ENCODE measurements around the gene IL3. TPM values are rescaled to one million over a fixed set of nuclear protein-coding genes. Genes with fewer than 3 reads are reported as not detected.

Gene IL3
- total RNA-seq, 1 donor from 2014 or later = not detected

DNA sequence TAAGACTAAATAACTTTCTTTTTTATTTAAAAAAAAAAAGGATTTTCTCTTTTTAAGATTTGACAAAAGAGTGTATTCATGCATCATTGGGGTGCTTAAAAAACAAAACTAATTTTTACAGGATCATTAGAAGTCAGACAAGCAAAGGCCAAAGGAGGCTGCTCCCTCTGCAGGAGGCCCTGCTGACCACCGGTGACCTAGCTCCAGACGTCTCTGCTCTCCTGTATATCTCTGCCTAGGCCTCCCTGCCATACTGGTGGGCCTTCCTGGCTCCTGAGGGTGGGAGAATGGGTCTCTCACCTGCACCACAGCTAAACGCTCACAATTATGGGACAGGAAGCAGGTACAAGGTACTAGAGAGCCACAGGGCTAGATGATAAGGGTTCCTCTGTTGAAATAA is 49.7 kb downstream of the IL3 start:
- Mint-ChIP-seq H3K4me3 (ENCODE audit: unreplicated experiment) (no peak overlapping the region), H3K4me1 (ENCODE audit: unreplicated experiment) (peaks cover 5% of the 10 kb centered on the region), H3K27ac (ENCODE audit: unreplicated experiment) (no peak overlapping the region), H3K27me3 (ENCODE audit: unreplicated experiment) (peaks cover 6% of the 10 kb centered on the region), H3K9me3 (ENCODE audit: unreplicated experiment) (no peaks in the 10 kb centered on the region), H3K36me3 (ENCODE audit: low read depth, unreplicated experiment) (no peaks in the 10 kb centered on the region)
- TF ChIP-seq, protein P1, sequence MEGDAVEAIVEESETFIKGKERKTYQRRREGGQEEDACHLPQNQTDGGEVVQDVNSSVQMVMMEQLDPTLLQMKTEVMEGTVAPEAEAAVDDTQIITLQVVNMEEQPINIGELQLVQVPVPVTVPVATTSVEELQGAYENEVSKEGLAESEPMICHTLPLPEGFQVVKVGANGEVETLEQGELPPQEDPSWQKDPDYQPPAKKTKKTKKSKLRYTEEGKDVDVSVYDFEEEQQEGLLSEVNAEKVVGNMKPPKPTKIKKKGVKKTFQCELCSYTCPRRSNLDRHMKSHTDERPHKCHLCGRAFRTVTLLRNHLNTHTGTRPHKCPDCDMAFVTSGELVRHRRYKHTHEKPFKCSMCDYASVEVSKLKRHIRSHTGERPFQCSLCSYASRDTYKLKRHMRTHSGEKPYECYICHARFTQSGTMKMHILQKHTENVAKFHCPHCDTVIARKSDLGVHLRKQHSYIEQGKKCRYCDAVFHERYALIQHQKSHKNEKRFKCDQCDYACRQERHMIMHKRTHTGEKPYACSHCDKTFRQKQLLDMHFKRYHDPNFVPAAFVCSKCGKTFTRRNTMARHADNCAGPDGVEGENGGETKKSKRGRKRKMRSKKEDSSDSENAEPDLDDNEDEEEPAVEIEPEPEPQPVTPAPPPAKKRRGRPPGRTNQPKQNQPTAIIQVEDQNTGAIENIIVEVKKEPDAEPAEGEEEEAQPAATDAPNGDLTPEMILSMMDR (IDR thresholded peaks at IDR 0.05; ENCODE audit: unreplicated experiment) = no peak
- DNase-seq (ENCODE audit: low spot score) = no peak

DNA sequence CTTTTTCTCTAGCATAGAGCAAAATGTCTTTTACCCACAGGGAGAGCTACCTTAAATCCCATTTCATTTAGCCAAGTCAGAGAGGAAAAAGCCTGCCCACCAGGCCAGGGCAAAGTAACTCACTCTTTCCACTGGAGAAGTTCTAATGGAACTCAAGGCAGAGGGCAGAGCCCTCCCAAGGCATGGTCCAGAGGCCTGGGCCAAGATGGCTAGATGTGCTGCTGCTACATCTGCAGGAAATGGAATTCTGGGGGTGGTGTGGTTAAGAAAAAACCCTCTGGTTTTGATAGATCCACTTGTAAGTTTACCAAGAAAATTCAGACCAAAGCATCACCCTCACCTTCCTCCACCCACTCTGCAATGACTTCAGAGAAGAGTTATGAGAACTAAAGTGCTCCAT is 50.5 kb downstream of the IL3 start:
- Mint-ChIP-seq H3K4me1 (ENCODE audit: unreplicated experiment) (peaks cover 5% of the 10 kb centered on the region), H3K36me3 (ENCODE audit: low read depth, unreplicated experiment) (no peaks in the 10 kb centered on the region), H3K27me3 (ENCODE audit: unreplicated experiment) (peaks cover 1% of the 10 kb centered on the region), H3K27ac (ENCODE audit: unreplicated experiment) (no peak overlapping the region), H3K4me3 (ENCODE audit: unreplicated experiment) (no peak overlapping the region), H3K9me3 (ENCODE audit: unreplicated experiment) (no peaks in the 10 kb centered on the region)
- TF ChIP-seq, protein P1 (IDR thresholded peaks at IDR 0.05; ENCODE audit: unreplicated experiment) = no peak
- no peak for DNase-seq (ENCODE audit: low spot score)

DNA sequence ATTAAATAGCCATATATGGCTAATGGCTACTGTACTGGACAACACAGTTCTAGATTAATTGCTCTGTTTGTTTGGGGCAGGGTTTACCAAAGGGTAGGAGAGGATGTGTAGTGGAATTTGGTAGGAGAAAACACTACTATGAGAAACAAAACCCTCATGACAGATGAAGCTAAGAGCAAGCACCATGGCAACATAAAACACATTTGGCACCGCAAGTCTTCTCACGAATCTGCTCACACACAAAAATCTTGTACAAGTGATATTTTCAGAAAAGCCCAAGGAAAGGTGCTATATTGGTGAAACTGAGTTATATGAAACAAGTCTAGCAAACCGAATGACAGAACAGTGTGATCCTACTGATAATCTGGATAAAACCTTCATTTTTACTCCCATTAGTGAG is 51.7 kb downstream of the IL3 start:
- TF ChIP-seq, protein P1 (IDR thresholded peaks at IDR 0.05; ENCODE audit: unreplicated experiment) = no peak

More for the DNA sequence above, 51.7 kb downstream of the IL3 start:
- peaks cover 5% of the 10 kb centered on the region for H3K4me1 Mint-ChIP-seq (ENCODE audit: unreplicated experiment)
- no peak for DNase-seq (ENCODE audit: low spot score)
- H3K27me3 Mint-ChIP-seq (ENCODE audit: unreplicated experiment) = peaks cover 1% of the 10 kb centered on the region
- H3K4me3 Mint-ChIP-seq (ENCODE audit: unreplicated experiment) = no peak overlapping the region
- no peaks in the 10 kb centered on the region for H3K36me3 Mint-ChIP-seq (ENCODE audit: low read depth, unreplicated experiment)
- H3K9me3 Mint-ChIP-seq (ENCODE audit: unreplicated experiment) = no peaks in the 10 kb centered on the region
- H3K27ac Mint-ChIP-seq (ENCODE audit: unreplicated experiment) = no peak overlapping the region

Other genes starting within 250 kb of the IL3 start
- gene MEIKIN, start 115.0 kb upstream of the IL3 start, total RNA-seq (ENCODE audit: unreplicated experiment) = not detected
- 0.80 TPM for gene ACSL6, start 49.0 kb upstream of the IL3 start, total RNA-seq (ENCODE audit: unreplicated experiment)
- gene CSF2, start 13.1 kb downstream of the IL3 start, total RNA-seq (ENCODE audit: unreplicated experiment) = not detected
- 9.9 TPM for gene P4HA2, start 167.2 kb downstream of the IL3 start, total RNA-seq (ENCODE audit: unreplicated experiment)
- 8.5 TPM for gene PDLIM4, start 197.0 kb downstream of the IL3 start, total RNA-seq (ENCODE audit: unreplicated experiment)
- gene SLC22A4, start 233.7 kb downstream of the IL3 start, total RNA-seq (ENCODE audit: unreplicated experiment) = 0.13 TPM